Sigmoid colon (tissue), 7 donors: ENCODE data around the gene RAB3C. TPM values are rescaled to one million over a fixed set of nuclear protein-coding genes. Genes with fewer than 3 reads are reported as not detected.

Experiments used
- DNase-seq: peaks from one replicate; pipeline ENCODE4 v3.0.0-alpha.2; 2019
- H3K27ac ChIP-seq, 4 donors: fragments of 200-600 bp; sonication (generic); one replicate each; pipeline ENCODE4 v1.5.1; 2016 to 2019; ENCODE audit warnings: mild to moderate bottlenecking in 1 of 4
- H3K27me3 ChIP-seq, 3 donors: fragments of 200-600 bp; sonication (generic); one replicate each; pipeline ENCODE4 v1.5.1; 2019; ENCODE audit warnings: mild to moderate bottlenecking in 1 of 3
- H3K36me3 ChIP-seq, 4 donors: fragments of 200-600 bp; sonication (generic); one replicate each; pipeline ENCODE4 v1.5.1; 2016 to 2019
- H3K4me1 ChIP-seq, 4 donors: fragments of 200-600 bp; sonication (generic); one replicate each; pipeline ENCODE4 v1.5.1; 2017 to 2019
- H3K4me3 ChIP-seq, 4 donors: fragments of 200-600 bp; sonication (generic); one replicate each; pipeline ENCODE4 v1.5.1; 2017 to 2019; ENCODE audit warnings: mild to moderate bottlenecking in 2 of 4, moderate library complexity in 1 of 4
- H3K9me3 ChIP-seq, 4 donors: fragments of 200-600 bp in 3 of 4; sonication (generic) in 3 of 4; one replicate each; pipeline versions ENCODE4 v1.5.1 to v1.6.1; 2013 to 2019
- CTCF ChIP-seq, 4 experiments: fragments of 450-650 bp in 3 of 4; fragments of 200-600 bp in 1 of 4; IDR thresholded peaks; one replicate each; pipeline ENCODE4 v1.5.1; 2016 to 2019; ENCODE audit warnings: antibody characterized with exemption in 4 of 4, mild to moderate bottlenecking in 3 of 4, moderate library complexity in 2 of 4
- EP300 ChIP-seq, 4 donors: sonication (generic); formaldehyde crosslinking; IDR thresholded peaks; one replicate each; pipeline ENCODE4 v1.6.1; 2017; ENCODE audit warnings: antibody characterized with exemption in 4 of 4
- POLR2A ChIP-seq, 2 donors: fragments of 450-650 bp; IDR thresholded peaks; one replicate each; pipeline ENCODE4 v1.6.1; 2016; ENCODE audit warnings: antibody characterized with exemption in 2 of 2, mild to moderate bottlenecking in 2 of 2, moderate library complexity in 2 of 2
- POLR2AphosphoS5 ChIP-seq, 4 donors: sonication (generic); formaldehyde crosslinking; IDR thresholded peaks; one replicate each; pipeline ENCODE4 v1.6.1; 2017; ENCODE audit warnings: antibody characterized with exemption in 4 of 4
- WGBS, 2 donors: extraction: QIAGEN DNeasy Blood & Tissue Kit; methylation state at CpG; one replicate each; pipeline ENCODE4 v1.1.7; 2013; 5-methylcytosine and 5-hydroxymethylcytosine counted together
- intact Hi-C: fragments of 100-400 bp; cut with DNase I; formaldehyde crosslinking; loops from one replicate; pipeline ENCODE4 v1.15.1; 2023
- polyA plus RNA-seq, 3 donors: library from polyadenylated mRNA; stranded (reverse); fragments of 200-250 nt; gene quantifications; one replicate each; pipeline ENCODE4 v1.2.3, GENCODE V29; 2013
- total RNA-seq, 4 donors: library from RNA; depleted of rRNA; stranded (reverse); fragments of >200 nt; gene quantifications; one replicate each; pipeline ENCODE4 v1.1.0, GENCODE V29; 2016
- donor health status: healthy with polysubstance abuse.
- donor health status: Bipolar disorder and iron deficiency.
- donor health status: healthy.

The RAB3C gene
- total and polyA plus RNA-seq, 7 donors = under 0.01 to 17.6 (median 2.4) TPM; not detected in 1

- peaks cover 0 to 12% (median 3%) of the 10 kb centered on the region in 4 donors for H3K4me1 ChIP-seq
- 40 to 42% methylated on average over 14 of the region's 14 CpGs for WGBS, 2 donors
- H3K4me3 ChIP-seq = no peak overlapping the region
- H3K27me3 ChIP-seq = no peaks in the 10 kb centered on the region
- intact Hi-C loops = loop anchor here (5.0 kb wide), 2 partner anchors 496 to 911 kb away; no protein-coding TSS in a partner anchor
- no peaks in the 10 kb centered on the region for H3K36me3 ChIP-seq
- H3K27ac ChIP-seq = peak overlapping the region in 2 of 4 donors; percentile 4 to 20
- TF ChIP-seq EP300 (IDR thresholded peaks at IDR 0.05) = no peak
- TF ChIP-seq POLR2AphosphoS5 (IDR thresholded peaks at IDR 0.05) = no peak
- TF ChIP-seq CTCF (IDR thresholded peaks at IDR 0.05) = peak; percentile 62 to 94 (median 68)
- DNase-seq = peak; percentile 81
- peaks cover 0 to 4% (median 0%) of the 10 kb centered on the region in 4 donors for H3K9me3 ChIP-seq
Observed at GRCh38 chr5:58886315-58887207, 303.7 kb downstream of the RAB3C start.

GRCh38 chr5:58887311-58887710 lies 304.4 kb downstream of the RAB3C start:
- intact Hi-C loops = loop anchor here (5.0 kb wide), 2 partner anchors 495 to 910 kb away; no protein-coding TSS in a partner anchor
- Histone ChIP-seq H3K36me3 (no peaks in the 10 kb centered on the region), H3K27ac (peak overlapping the region in 1 of 4 donors; percentile 20), H3K4me3 (no peak overlapping the region), H3K9me3 (peaks cover 0 to 4% (median 0%) of the 10 kb centered on the region in 4 donors), H3K27me3 (no peaks in the 10 kb centered on the region), H3K4me1 (peaks cover 0 to 20% (median 7%) of the 10 kb centered on the region in 4 donors)
- WGBS, 2 donors = 85 to 92% methylated on average over 4 of the region's 4 CpGs
- no peak for DNase-seq
- TF ChIP-seq POLR2AphosphoS5 (IDR thresholded peaks at IDR 0.05) = no peak
- TF ChIP-seq EP300 (IDR thresholded peaks at IDR 0.05) = no peak
- TF ChIP-seq CTCF (IDR thresholded peaks at IDR 0.05) = no peak
- TF ChIP-seq POLR2A (IDR thresholded peaks at IDR 0.05) = no peak

- 71 to 80% methylated on average over 7 of the region's 7 CpGs for WGBS, 2 donors
- peaks cover 0 to 20% (median 8%) of the 10 kb centered on the region in 4 donors for H3K4me1 ChIP-seq
- peak; percentile 68 for DNase-seq
- H3K27ac ChIP-seq = peak overlapping the region in 2 of 4 donors; percentile 9 to 20
- intact Hi-C loops = loop anchor here (5.0 kb wide), 2 partner anchors 494 to 909 kb away; no protein-coding TSS in a partner anchor
- no peak for TF ChIP-seq CTCF (IDR thresholded peaks at IDR 0.05)
- TF ChIP-seq POLR2A (IDR thresholded peaks at IDR 0.05) = no peak
- no peak for TF ChIP-seq EP300 (IDR thresholded peaks at IDR 0.05)
- TF ChIP-seq POLR2AphosphoS5 (IDR thresholded peaks at IDR 0.05) = peak in 1 of 4 donors; percentile 33
- H3K27me3 ChIP-seq = no peaks in the 10 kb centered on the region
- H3K9me3 ChIP-seq = peaks cover 0 to 4% (median 0%) of the 10 kb centered on the region in 4 donors
- no peaks in the 10 kb centered on the region for H3K36me3 ChIP-seq
- no peak overlapping the region for H3K4me3 ChIP-seq
Observed at GRCh38 chr5:58887721-58888409, 305.0 kb downstream of the RAB3C start.

- H3K27ac ChIP-seq = peak overlapping the region in 3 of 4 donors; percentile 31 to 75 (median 60)
- DNase-seq = no peak
- intact Hi-C loops = loop anchor here (2.0 to 10.0 kb wide), 4 partner anchors 97 to 785 kb away; no protein-coding TSS in a partner anchor
- TF ChIP-seq EP300 (IDR thresholded peaks at IDR 0.05) = no peak
- no peak for TF ChIP-seq POLR2AphosphoS5 (IDR thresholded peaks at IDR 0.05)
- no peak for TF ChIP-seq CTCF (IDR thresholded peaks at IDR 0.05)
- no peak for TF ChIP-seq POLR2A (IDR thresholded peaks at IDR 0.05)
- no peak overlapping the region for H3K4me3 ChIP-seq
- no peaks in the 10 kb centered on the region for H3K36me3 ChIP-seq
- H3K27me3 ChIP-seq = no peaks in the 10 kb centered on the region
- WGBS, 2 donors = 91 to 95% methylated on average over 12 of the region's 12 CpGs
- no peaks in the 10 kb centered on the region for H3K9me3 ChIP-seq
- peaks cover 0 to 20% (median 8%) of the 10 kb centered on the region in 4 donors for H3K4me1 ChIP-seq
Observed at GRCh38 chr5:58890265-58890664, 307.4 kb downstream of the RAB3C start.
